ENCODE measurements around the gene TFAP2B.

TFAP2B gene

DNA sequence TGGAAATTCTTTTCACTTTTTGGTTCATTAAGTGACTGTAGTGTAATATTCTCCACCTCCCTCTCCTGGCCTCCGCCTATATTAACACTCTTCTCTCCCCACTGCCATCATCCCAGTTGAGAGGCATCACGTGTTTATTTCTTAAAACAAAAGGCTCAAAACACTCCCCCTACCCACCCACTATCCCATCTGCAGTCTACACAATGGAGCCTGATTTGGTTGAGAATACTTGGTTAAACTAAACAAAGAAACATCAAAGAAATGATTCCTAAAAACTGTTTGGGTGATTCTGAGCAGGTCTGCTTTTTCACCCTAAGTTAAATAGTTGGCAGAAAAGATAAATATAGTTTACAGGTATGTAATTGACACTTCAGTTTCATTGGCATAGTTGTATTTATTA lies 5.9 kb downstream of the TFAP2B start:
- Histone ChIP-seq H3K79me1 (replicated peaks; ENCODE audit: low read length, poor library complexity, severe bottlenecking) (no peaks in the 10 kb centered on the region), H2BK5ac (ENCODE audit: low read depth, low read length, poor library complexity, severe bottlenecking) (no peak overlapping the region), H3K4ac (ENCODE audit: low read depth in 1 of 2, low read length in 2 of 2) (no peak overlapping the region), H3K9me3 (ENCODE audit: control insufficient read depth, low read length) (no peaks in the 10 kb centered on the region), H2BK15ac (ENCODE audit: low read depth, poor library complexity, severe bottlenecking) (no peak overlapping the region), H4K91ac (ENCODE audit: low read length) (no peak overlapping the region), H3K27me3 (ENCODE audit: control insufficient read depth in 1 of 2, insufficient read depth in 1 of 2, low read length in 2 of 2) (peaks cover 90 to 95% of the 10 kb centered on the region in 2 experiments), H2AFZ (ENCODE audit: low read depth, low read length) (no peak overlapping the region), H3K4me2 (ENCODE audit: low read length, poor library complexity, severe bottlenecking) (no peak overlapping the region), H3K18ac (ENCODE audit: low read depth in 1 of 2, low read length in 2 of 2) (no peak overlapping the region), H3K9ac (ENCODE audit: low read length) (no peak overlapping the region), H3K23ac (ENCODE audit: low read length in 2 of 2) (no peak overlapping the region), H2BK12ac (ENCODE audit: low read length in 2 of 2) (no peak overlapping the region), H2AK5ac (ENCODE audit: low read length, severe bottlenecking) (no peak overlapping the region), H3K4me3 (ENCODE audit: insufficient read depth in 1 of 2, low read depth in 1 of 2, low read length in 2 of 2) (no peak overlapping the region), H3K14ac (ENCODE audit: low read length in 2 of 2) (no peak overlapping the region), H3K36me3 (ENCODE audit: control insufficient read depth in 1 of 2, insufficient read depth in 2 of 2, low read depth in 1 of 2, low read length in 2 of 2) (no peaks in the 10 kb centered on the region), H3K4me1 (ENCODE audit: control insufficient read depth, insufficient read depth, low read depth, low read length) (peaks cover 20% of the 10 kb centered on the region), H4K8ac (ENCODE audit: low read length) (no peak overlapping the region), H2BK120ac (ENCODE audit: low read depth, low read length) (no peak overlapping the region), H3K27ac (ENCODE audit: low read length, poor library complexity, severe bottlenecking) (no peak overlapping the region)
- DNase-seq = no peak
- 0% methylated on average over 1 of the region's 2 CpGs for WGBS

DNA sequence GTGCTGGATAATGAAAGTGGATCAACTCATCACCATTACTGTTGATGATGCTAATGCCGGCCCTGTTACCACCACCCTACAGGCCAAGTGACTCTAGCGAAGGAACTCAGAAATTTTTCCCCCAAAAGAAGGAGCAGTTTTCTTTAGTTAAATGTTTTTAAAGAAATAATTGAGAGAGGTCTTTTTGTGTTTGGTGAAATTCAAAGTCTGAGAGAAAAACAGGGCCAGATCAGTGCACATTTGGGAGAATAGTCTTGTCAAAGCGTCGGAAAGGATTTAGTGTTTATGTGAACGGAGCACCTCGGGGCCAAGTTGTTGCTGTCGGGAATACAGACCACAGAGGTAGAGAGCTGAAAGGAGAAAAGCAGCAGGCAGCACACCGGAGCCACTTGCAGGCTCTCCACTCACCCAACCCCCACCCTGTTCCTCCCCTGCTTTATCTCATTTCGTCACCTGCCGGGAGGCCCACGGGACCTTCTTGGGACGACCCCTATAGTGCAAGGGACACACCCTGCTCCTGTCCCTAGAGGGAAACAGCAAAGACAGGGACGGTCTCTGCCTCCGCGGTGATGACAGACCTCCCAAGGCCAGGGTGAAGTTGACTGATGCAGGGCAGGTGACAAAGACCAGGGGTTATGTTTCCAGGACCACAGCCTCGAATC lies 6.8 kb downstream of the TFAP2B start:
- no peak overlapping the region for H3K14ac ChIP-seq (ENCODE audit: low read length in 2 of 2)
- H3K18ac ChIP-seq (ENCODE audit: low read depth in 1 of 2, low read length in 2 of 2) = no peak overlapping the region
- 0% methylated on average over 10 of the region's 16 CpGs for WGBS
- no peaks in the 10 kb centered on the region for H3K36me3 ChIP-seq (ENCODE audit: control insufficient read depth in 1 of 2, insufficient read depth in 2 of 2, low read depth in 1 of 2, low read length in 2 of 2)
- peaks cover 10% of the 10 kb centered on the region for H3K4me1 ChIP-seq (ENCODE audit: control insufficient read depth, insufficient read depth, low read depth, low read length)
- no peak overlapping the region for H4K91ac ChIP-seq (ENCODE audit: low read length)
- H3K79me1 ChIP-seq (replicated peaks; ENCODE audit: low read length, poor library complexity, severe bottlenecking) = no peaks in the 10 kb centered on the region
- no peak overlapping the region for H3K23ac ChIP-seq (ENCODE audit: low read length in 2 of 2)
- no peaks in the 10 kb centered on the region for H3K9me3 ChIP-seq (ENCODE audit: control insufficient read depth, low read length)
- H3K9ac ChIP-seq (ENCODE audit: low read length) = no peak overlapping the region
- H2BK12ac ChIP-seq (ENCODE audit: low read length in 2 of 2) = no peak overlapping the region
- no peak overlapping the region for H2BK15ac ChIP-seq (ENCODE audit: low read depth, poor library complexity, severe bottlenecking)
- H3K27ac ChIP-seq (ENCODE audit: low read length, poor library complexity, severe bottlenecking) = no peak overlapping the region
- no peak overlapping the region for H3K4me3 ChIP-seq (ENCODE audit: insufficient read depth in 1 of 2, low read depth in 1 of 2, low read length in 2 of 2)
- peaks cover 90 to 95% of the 10 kb centered on the region in 2 experiments for H3K27me3 ChIP-seq (ENCODE audit: control insufficient read depth in 1 of 2, insufficient read depth in 1 of 2, low read length in 2 of 2)
- H2AK5ac ChIP-seq (ENCODE audit: low read length, severe bottlenecking) = no peak overlapping the region
- no peak overlapping the region for H2BK5ac ChIP-seq (ENCODE audit: low read depth, low read length, poor library complexity, severe bottlenecking)
- H3K4ac ChIP-seq (ENCODE audit: low read depth in 1 of 2, low read length in 2 of 2) = no peak overlapping the region
- no peak overlapping the region for H4K8ac ChIP-seq (ENCODE audit: low read length)
- no peak for DNase-seq
- H3K4me2 ChIP-seq (ENCODE audit: low read length, poor library complexity, severe bottlenecking) = no peak overlapping the region
- H2BK120ac ChIP-seq (ENCODE audit: low read depth, low read length) = no peak overlapping the region
- H2AFZ ChIP-seq (ENCODE audit: low read depth, low read length) = no peak overlapping the region

GRCh38 chr6:50826037-50826761 lies 7.5 kb downstream of the TFAP2B start:
- Histone ChIP-seq H3K4me2 (ENCODE audit: low read length, poor library complexity, severe bottlenecking) (no peak overlapping the region), H2BK12ac (ENCODE audit: low read length in 2 of 2) (no peak overlapping the region), H3K9ac (ENCODE audit: low read length) (no peak overlapping the region), H3K4ac (ENCODE audit: low read depth in 1 of 2, low read length in 2 of 2) (no peak overlapping the region), H3K23ac (ENCODE audit: low read length in 2 of 2) (no peak overlapping the region), H3K18ac (ENCODE audit: low read depth in 1 of 2, low read length in 2 of 2) (no peak overlapping the region), H3K14ac (ENCODE audit: low read length in 2 of 2) (no peak overlapping the region), H3K27ac (ENCODE audit: low read length, poor library complexity, severe bottlenecking) (no peak overlapping the region), H3K4me3 (ENCODE audit: insufficient read depth in 1 of 2, low read depth in 1 of 2, low read length in 2 of 2) (no peak overlapping the region), H3K27me3 (ENCODE audit: control insufficient read depth in 1 of 2, insufficient read depth in 1 of 2, low read length in 2 of 2) (peaks cover 90 to 91% of the 10 kb centered on the region in 2 experiments), H2BK15ac (ENCODE audit: low read depth, poor library complexity, severe bottlenecking) (no peak overlapping the region), H4K8ac (ENCODE audit: low read length) (no peak overlapping the region), H3K36me3 (ENCODE audit: control insufficient read depth in 1 of 2, insufficient read depth in 2 of 2, low read depth in 1 of 2, low read length in 2 of 2) (no peaks in the 10 kb centered on the region), H2BK120ac (ENCODE audit: low read depth, low read length) (no peak overlapping the region), H2AK5ac (ENCODE audit: low read length, severe bottlenecking) (no peak overlapping the region), H2BK5ac (ENCODE audit: low read depth, low read length, poor library complexity, severe bottlenecking) (no peak overlapping the region), H3K79me1 (replicated peaks; ENCODE audit: low read length, poor library complexity, severe bottlenecking) (no peaks in the 10 kb centered on the region), H4K91ac (ENCODE audit: low read length) (no peak overlapping the region), H3K9me3 (ENCODE audit: control insufficient read depth, low read length) (no peaks in the 10 kb centered on the region), H2AFZ (ENCODE audit: low read depth, low read length) (no peak overlapping the region), H3K4me1 (ENCODE audit: control insufficient read depth, insufficient read depth, low read depth, low read length) (peaks cover 10% of the 10 kb centered on the region)
- DNase-seq = no peak
- WGBS = 3% methylated on average over 18 of the region's 19 CpGs

DNA sequence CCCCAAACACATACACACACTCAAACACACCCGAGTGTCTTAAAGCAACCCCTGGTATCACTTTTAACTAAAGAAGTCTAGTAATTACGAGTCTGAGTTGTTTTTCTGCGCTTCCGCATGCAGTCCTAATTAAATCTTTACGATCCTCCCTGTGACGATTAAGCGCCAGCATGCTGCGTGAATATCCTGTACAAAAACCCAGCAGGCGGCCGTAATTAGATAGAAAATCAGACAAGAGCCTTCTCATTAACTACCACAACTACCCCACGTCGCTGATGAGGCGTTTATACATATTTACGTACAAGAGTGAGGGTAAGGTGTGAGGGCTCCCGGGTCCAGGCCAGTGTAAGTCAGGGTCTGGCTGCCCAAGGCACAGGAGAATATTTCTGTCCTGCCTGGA lies 8.1 kb downstream of the TFAP2B start:
- no peak for DNase-seq
- H2BK120ac ChIP-seq (ENCODE audit: low read depth, low read length) = no peak overlapping the region
- H4K91ac ChIP-seq (ENCODE audit: low read length) = no peak overlapping the region
- H3K9ac ChIP-seq (ENCODE audit: low read length) = no peak overlapping the region
- H2BK12ac ChIP-seq (ENCODE audit: low read length in 2 of 2) = no peak overlapping the region
- no peak overlapping the region for H2AK5ac ChIP-seq (ENCODE audit: low read length, severe bottlenecking)
- no peaks in the 10 kb centered on the region for H3K79me1 ChIP-seq (replicated peaks; ENCODE audit: low read length, poor library complexity, severe bottlenecking)
- no peaks in the 10 kb centered on the region for H3K9me3 ChIP-seq (ENCODE audit: control insufficient read depth, low read length)
- H3K36me3 ChIP-seq (ENCODE audit: control insufficient read depth in 1 of 2, insufficient read depth in 2 of 2, low read depth in 1 of 2, low read length in 2 of 2) = no peaks in the 10 kb centered on the region
- H3K18ac ChIP-seq (ENCODE audit: low read depth in 1 of 2, low read length in 2 of 2) = no peak overlapping the region
- H4K8ac ChIP-seq (ENCODE audit: low read length) = no peak overlapping the region
- WGBS = 0% methylated on average over 9 of the region's 15 CpGs
- no peak overlapping the region for H3K4me2 ChIP-seq (ENCODE audit: low read length, poor library complexity, severe bottlenecking)
- H2BK5ac ChIP-seq (ENCODE audit: low read depth, low read length, poor library complexity, severe bottlenecking) = no peak overlapping the region
- H3K4me1 ChIP-seq (ENCODE audit: control insufficient read depth, insufficient read depth, low read depth, low read length) = peaks cover 10% of the 10 kb centered on the region
- H2BK15ac ChIP-seq (ENCODE audit: low read depth, poor library complexity, severe bottlenecking) = no peak overlapping the region
- H3K14ac ChIP-seq (ENCODE audit: low read length in 2 of 2) = no peak overlapping the region
- no peak overlapping the region for H2AFZ ChIP-seq (ENCODE audit: low read depth, low read length)
- no peak overlapping the region for H3K4ac ChIP-seq (ENCODE audit: low read depth in 1 of 2, low read length in 2 of 2)
- no peak overlapping the region for H3K23ac ChIP-seq (ENCODE audit: low read length in 2 of 2)
- H3K27ac ChIP-seq (ENCODE audit: low read length, poor library complexity, severe bottlenecking) = no peak overlapping the region
- no peak overlapping the region for H3K4me3 ChIP-seq (ENCODE audit: insufficient read depth in 1 of 2, low read depth in 1 of 2, low read length in 2 of 2)
- H3K27me3 ChIP-seq (ENCODE audit: control insufficient read depth in 1 of 2, insufficient read depth in 1 of 2, low read length in 2 of 2) = peaks cover 87 to 90% of the 10 kb centered on the region in 2 experiments
